Nephron progenitor cell (in vitro differentiated cells): ENCODE measurements around the gene GREB1.

Experiments used
- DNase-seq: peaks from one replicate; pipeline ENCODE4 v3.0.0; 2021
- H3K27ac Mint-ChIP-seq: 2 replicates; pipeline ENCODE4 v1.8.0; 2021; ENCODE audit warnings: mild to moderate bottlenecking, moderate library complexity, mixed read lengths
- H3K27me3 Mint-ChIP-seq: 2 replicates; pipeline ENCODE4 v1.8.0; 2021; ENCODE audit warnings: mild to moderate bottlenecking, low read depth, mixed read lengths; ENCODE audit not compliant: poor library complexity
- H3K36me3 Mint-ChIP-seq: 2 replicates; pipeline ENCODE4 v1.8.0; 2021; ENCODE audit warnings: low read depth, mixed read lengths
- H3K4me1 Mint-ChIP-seq: 2 replicates; pipeline ENCODE4 v1.8.0; 2021; ENCODE audit warnings: mixed read lengths
- H3K4me3 Mint-ChIP-seq: 2 replicates; pipeline ENCODE4 v1.8.0; 2021; ENCODE audit warnings: mild to moderate bottlenecking, moderate library complexity, mixed read lengths
- H3K9me3 Mint-ChIP-seq: 2 replicates; pipeline ENCODE4 v1.8.0; 2021; ENCODE audit warnings: mild to moderate bottlenecking, moderate library complexity, mixed read lengths
- CTCF ChIP-seq: fragments of 200-600 bp; sonication (generic); IDR thresholded peaks from 2 replicates; pipeline ENCODE4 v1.5.0; 2021; ENCODE audit warnings: antibody characterized with exemption

GREB1 gene

DNA sequence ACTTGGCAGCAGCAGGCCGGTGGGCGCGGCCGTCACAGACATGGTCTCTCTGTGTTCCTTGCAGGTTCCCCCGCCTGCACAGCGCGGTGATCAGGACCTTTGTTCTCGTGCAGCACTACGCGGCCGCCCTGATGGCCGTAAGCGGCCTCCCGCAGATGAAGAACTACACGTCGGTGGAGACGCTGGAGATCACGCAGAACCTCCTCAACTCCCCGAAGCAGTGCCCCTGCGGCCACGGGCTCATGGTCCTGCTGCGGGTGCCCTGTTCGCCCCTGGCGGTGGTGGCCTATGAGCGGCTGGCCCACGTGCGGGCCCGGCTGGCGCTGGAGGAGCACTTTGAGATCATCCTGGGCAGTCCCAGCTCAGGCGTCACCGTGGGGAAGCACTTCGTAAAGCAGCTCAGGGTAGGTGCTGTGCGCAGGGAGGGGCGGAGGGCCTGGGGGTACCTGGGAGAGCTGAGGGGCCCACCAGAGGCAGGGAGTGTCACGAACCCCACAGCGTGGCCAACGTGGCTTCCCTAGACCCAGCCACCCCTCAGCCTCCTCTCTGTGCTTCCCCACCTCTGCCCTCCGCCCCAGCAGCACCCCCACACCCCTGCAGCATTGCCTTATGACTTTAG lies 76.9 kb downstream of the GREB1 start:
- Mint-ChIP-seq H3K9me3 (no peaks in the 10 kb centered on the region), H3K27me3 (peaks cover 3% of the 10 kb centered on the region), H3K4me3 (no peak overlapping the region), H3K36me3 (peaks cover 68% of the 10 kb centered on the region), H3K4me1 (peaks cover 9% of the 10 kb centered on the region), H3K27ac (no peak overlapping the region)
- TF ChIP-seq CTCF = no peak
- DNase-seq = no peak

- Mint-ChIP-seq H3K27me3 (peaks cover 3% of the 10 kb centered on the region), H3K9me3 (no peaks in the 10 kb centered on the region), H3K4me1 (peaks cover 9% of the 10 kb centered on the region), H3K4me3 (no peak overlapping the region), H3K36me3 (peaks cover 70% of the 10 kb centered on the region), H3K27ac (peak overlapping the region; percentile 14)
- no peak for TF ChIP-seq CTCF
- DNase-seq = no peak
Measured at GRCh38 chr2:11611251-11611650, 77.4 kb downstream of the GREB1 start.

GRCh38 chr2:11612553-11613215 lies 78.8 kb downstream of the GREB1 start:
- Mint-ChIP-seq H3K4me3 (no peak overlapping the region), H3K27me3 (peaks cover 3% of the 10 kb centered on the region), H3K27ac (no peak overlapping the region), H3K4me1 (peaks cover 9% of the 10 kb centered on the region), H3K9me3 (no peaks in the 10 kb centered on the region), H3K36me3 (peaks cover 81% of the 10 kb centered on the region)
- TF ChIP-seq CTCF = no peak
- no peak for DNase-seq

GRCh38 chr2:11613297-11613696 lies 79.5 kb downstream of the GREB1 start:
- H3K36me3 Mint-ChIP-seq = peaks cover 79% of the 10 kb centered on the region
- H3K4me1 Mint-ChIP-seq = peaks cover 7% of the 10 kb centered on the region
- H3K27ac Mint-ChIP-seq = no peak overlapping the region
- H3K4me3 Mint-ChIP-seq = no peak overlapping the region
- no peak for TF ChIP-seq CTCF
- no peaks in the 10 kb centered on the region for H3K9me3 Mint-ChIP-seq
- peaks cover 3% of the 10 kb centered on the region for H3K27me3 Mint-ChIP-seq
- no peak for DNase-seq

DNA sequence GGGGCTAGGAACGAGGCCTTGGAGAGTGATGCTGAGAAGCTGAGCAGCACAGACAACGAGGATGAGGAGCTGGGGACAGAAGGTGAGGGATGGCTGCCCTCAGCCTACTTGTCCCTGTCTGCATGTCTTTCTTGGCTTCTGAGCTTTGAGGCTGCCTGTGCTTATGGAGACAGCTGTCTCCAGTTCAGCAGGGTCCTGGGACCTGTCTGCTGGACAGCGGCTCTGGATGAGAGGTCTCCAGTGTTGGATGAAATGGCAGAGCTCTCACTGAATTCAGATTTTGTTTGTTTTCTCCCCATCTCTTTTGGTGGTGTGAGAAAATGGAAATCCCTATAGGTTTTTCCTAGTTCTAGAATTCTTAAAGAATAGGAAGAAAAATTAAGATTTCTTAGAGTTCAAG lies 81.4 kb downstream of the GREB1 start:
- no peak for TF ChIP-seq CTCF
- Mint-ChIP-seq H3K4me3 (no peak overlapping the region), H3K27ac (peak overlapping the region; percentile 29), H3K9me3 (no peaks in the 10 kb centered on the region), H3K36me3 (peaks cover 79% of the 10 kb centered on the region), H3K4me1 (no peaks in the 10 kb centered on the region), H3K27me3 (peaks cover 3% of the 10 kb centered on the region)
- DNase-seq = no peak
